ENCODE measurements around the gene WDR33. TPM values are rescaled to one million over a fixed set of nuclear protein-coding genes. Genes with fewer than 3 reads are reported as not detected.

Gene WDR33
- total and polyA plus RNA-seq, 2 of the 13 experiments (the other 11 are each of a cell fraction or from before 2014, with no cell fraction given): 54.9 to 78.2 TPM

GRCh38 chr2:127700527-127701192, 110.3 kb downstream of the WDR33 start (continued):
- TF ChIP-seq LBX2 (CRISPR knock-in tag; IDR thresholded peaks at IDR 0.05; ENCODE audit: borderline replicate concordance) (no peak), ZBTB44 (CRISPR knock-in tag; IDR thresholded peaks at IDR 0.05) (peak; percentile 89; the same call in 1 of the 2 replicates), ZNF639 (CRISPR knock-in tag; conservative IDR thresholded peaks at IDR 0.05) (0 out of 2 replicates have a peak, but pooled peaks have one; percentile 31), ZFAT (CRISPR knock-in tag; conservative IDR thresholded peaks at IDR 0.05) (no peak), ZNF556 (CRISPR knock-in tag; IDR thresholded peaks at IDR 0.05; ENCODE audit: borderline replicate concordance) (no peak), ZNF773 (CRISPR knock-in tag; IDR thresholded peaks at IDR 0.05; ENCODE audit: borderline replicate concordance) (no peak), SMC3 (IDR thresholded peaks at IDR 0.05; ENCODE audit: low read length) (0 out of 2 replicates have a peak, but pooled peaks have one; percentile 7), CEBPB (IDR thresholded peaks at IDR 0.05; ENCODE audit: borderline replicate concordance, low read depth, low read length) (no peak), ZNF782 (CRISPR knock-in tag; IDR thresholded peaks at IDR 0.05; ENCODE audit: borderline replicate concordance) (peak; percentile 10; the same call in 1 of the 2 replicates), ZBTB20 (CRISPR knock-in tag; IDR thresholded peaks at IDR 0.05; ENCODE audit: borderline replicate concordance, low read depth) (no peak; the same call in 1 of the 2 replicates), ZNF441 (CRISPR knock-in tag; IDR thresholded peaks at IDR 0.05; ENCODE audit: borderline replicate concordance) (no peak), HMGA1 (CRISPR knock-in tag; conservative IDR thresholded peaks at IDR 0.05) (no peak), RBAK (CRISPR knock-in tag; IDR thresholded peaks at IDR 0.05) (no peak), ZGPAT (CRISPR knock-in tag; IDR thresholded peaks at IDR 0.05) (no peak; the same call in 1 of the 2 replicates), PREB (CRISPR knock-in tag; IDR thresholded peaks at IDR 0.05) (no peak), ARNTL (CRISPR knock-in tag; IDR thresholded peaks at IDR 0.05) (0 out of 2 replicates have a peak, but pooled peaks have one; percentile 40), CREB1 (IDR thresholded peaks at IDR 0.05) (peak; percentile 76), CREB1 (CRISPR knock-in tag; IDR thresholded peaks at IDR 0.05) (peak; percentile 64)
- TF ChIP-seq, protein P1, sequence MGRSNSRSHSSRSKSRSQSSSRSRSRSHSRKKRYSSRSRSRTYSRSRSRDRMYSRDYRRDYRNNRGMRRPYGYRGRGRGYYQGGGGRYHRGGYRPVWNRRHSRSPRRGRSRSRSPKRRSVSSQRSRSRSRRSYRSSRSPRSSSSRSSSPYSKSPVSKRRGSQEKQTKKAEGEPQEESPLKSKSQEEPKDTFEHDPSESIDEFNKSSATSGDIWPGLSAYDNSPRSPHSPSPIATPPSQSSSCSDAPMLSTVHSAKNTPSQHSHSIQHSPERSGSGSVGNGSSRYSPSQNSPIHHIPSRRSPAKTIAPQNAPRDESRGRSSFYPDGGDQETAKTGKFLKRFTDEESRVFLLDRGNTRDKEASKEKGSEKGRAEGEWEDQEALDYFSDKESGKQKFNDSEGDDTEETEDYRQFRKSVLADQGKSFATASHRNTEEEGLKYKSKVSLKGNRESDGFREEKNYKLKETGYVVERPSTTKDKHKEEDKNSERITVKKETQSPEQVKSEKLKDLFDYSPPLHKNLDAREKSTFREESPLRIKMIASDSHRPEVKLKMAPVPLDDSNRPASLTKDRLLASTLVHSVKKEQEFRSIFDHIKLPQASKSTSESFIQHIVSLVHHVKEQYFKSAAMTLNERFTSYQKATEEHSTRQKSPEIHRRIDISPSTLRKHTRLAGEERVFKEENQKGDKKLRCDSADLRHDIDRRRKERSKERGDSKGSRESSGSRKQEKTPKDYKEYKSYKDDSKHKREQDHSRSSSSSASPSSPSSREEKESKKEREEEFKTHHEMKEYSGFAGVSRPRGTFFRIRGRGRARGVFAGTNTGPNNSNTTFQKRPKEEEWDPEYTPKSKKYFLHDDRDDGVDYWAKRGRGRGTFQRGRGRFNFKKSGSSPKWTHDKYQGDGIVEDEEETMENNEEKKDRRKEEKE (IDR thresholded peaks at IDR 0.05): no peak
